ENCODE data around the gene ACTN4. TPM values are rescaled to one million over a fixed set of nuclear protein-coding genes. Genes with fewer than 3 reads are reported as not detected.

The ACTN4 gene
- total and polyA plus RNA-seq, 2 experiments from 2014 or later = 68.9 to 427 TPM

- Histone ChIP-seq H3K27ac (ENCODE audit: low read depth) (peak overlapping the region; percentile 69; the same call in 1 of the 2 replicates), H3K27me3 (ENCODE audit: insufficient read depth) (no peaks in the 10 kb centered on the region), H3K79me2 (replicated peaks; ENCODE audit: insufficient read depth) (peaks cover 48% of the 10 kb centered on the region), H3K4me1 (ENCODE audit: insufficient read depth) (peaks cover 16% of the 10 kb centered on the region), H3K36me3 (ENCODE audit: insufficient read depth) (peaks cover 10% of the 10 kb centered on the region; the same call in 1 of the 2 replicates), H2AFZ (no peak overlapping the region), H3K4me2 (no peak overlapping the region), H4K20me1 (replicated peaks; ENCODE audit: insufficient read depth) (peaks cover 13% of the 10 kb centered on the region), H3K9me2 (ENCODE audit: insufficient read depth) (no peaks in the 10 kb centered on the region), H3K4me3 (no peak overlapping the region), H3F3A (replicated peaks; ENCODE audit: low read depth) (0 out of 2 replicates have a peak, but pooled peaks cover 10% of the 10 kb centered on the region)
- TF ChIP-seq JUNB (IDR thresholded peaks at IDR 0.05; ENCODE audit: unreplicated experiment) (no peak), ZNF114 (CRISPR knock-in tag; IDR thresholded peaks at IDR 0.05) (no peak), ZNF462 (CRISPR knock-in tag; IDR thresholded peaks at IDR 0.05) (no peak), CTCF (conservative IDR thresholded peaks at IDR 0.05; ENCODE audit: low read depth in 2 of 2) (no peak), ETS1 (IDR thresholded peaks at IDR 0.05) (no peak)
- Mint-ChIP-seq H3K4me1 (peaks cover 34% of the 10 kb centered on the region), H3K27me3 (ENCODE audit: insufficient read depth, low read depth, poor library complexity) (peaks cover 14% of the 10 kb centered on the region), H3K4me3 (no peak overlapping the region), H3K36me3 (ENCODE audit: low read depth) (peaks cover 68% of the 10 kb centered on the region), H3K27ac (0 out of 2 replicates have a peak overlapping the region, but pooled peaks have one; percentile 36), H3K9me3 (no peaks in the 10 kb centered on the region)
- DNase-seq (ENCODE audit: low spot score) (no peak), ATAC-seq (no peak)
Measured at GRCh38 chr19:38700902-38701454, 53.5 kb downstream of the ACTN4 start.

All from GM23338 (cell line).